DOHH2 (cell line): ENCODE data around the gene EVA1C.

Experiments
- H3F3A ChIP-seq: fragments of 200-600 bp; sonication (generic), shearing (Covaris generic); 2 replicates; pipeline ENCODE4 v1.6.0; 2016; ENCODE audit warnings: antibody characterized with exemption, mild to moderate bottlenecking; ENCODE audit not compliant: control insufficient read depth, insufficient read depth
- H3K27ac ChIP-seq: fragments of 200-600 bp; sonication (generic); 2 replicates; pipeline ENCODE4 v1.5.1; 2014; ENCODE audit warnings: low read depth, mild to moderate bottlenecking, low read length, moderate library complexity
- H3K27me3 ChIP-seq: fragments of 200-600 bp; sonication (generic); 2 replicates; pipeline ENCODE4 v1.6.1; 2014; ENCODE audit warnings: mild to moderate bottlenecking, low read length, mixed read lengths; ENCODE audit not compliant: control insufficient read depth
- H3K36me3 ChIP-seq: fragments of 200-600 bp; sonication (generic); 2 replicates; pipeline ENCODE4 v1.6.1; 2014; ENCODE audit warnings: mild to moderate bottlenecking, low read length, moderate library complexity, mixed read lengths; ENCODE audit not compliant: control insufficient read depth
- H3K4me1 ChIP-seq: fragments of 200-600 bp; sonication (generic); 2 replicates; pipeline ENCODE4 v1.6.1; 2014; ENCODE audit warnings: mild to moderate bottlenecking, low read length, mixed read lengths; ENCODE audit not compliant: control insufficient read depth
- H3K4me2 ChIP-seq: fragments of 200-600 bp; sonication (generic); 2 replicates; pipeline ENCODE4 v1.6.0; 2014; ENCODE audit warnings: mild to moderate bottlenecking, low read length, moderate library complexity
- H3K4me3 ChIP-seq: fragments of 200-600 bp; sonication (generic); 2 replicates; pipeline ENCODE4 v1.5.1; 2014; ENCODE audit warnings: mild to moderate bottlenecking, low read length, mixed read lengths
- H3K79me2 ChIP-seq: fragments of 200-600 bp; sonication (generic); 2 replicates; pipeline ENCODE4 v1.6.1; 2014; ENCODE audit warnings: mild to moderate bottlenecking, low read length, mixed read lengths; ENCODE audit not compliant: control insufficient read depth
- H3K9me2 ChIP-seq: fragments of 200-600 bp; sonication (generic); replicated peaks from 2 replicates; pipeline ENCODE4 v1.6.1; 2014; ENCODE audit warnings: mild to moderate bottlenecking, low read length, mixed read lengths; ENCODE audit not compliant: control insufficient read depth
- H3K9me3 ChIP-seq: fragments of 200-600 bp; sonication (generic); 2 replicates; pipeline ENCODE4 v1.6.1; 2014; ENCODE audit warnings: antibody characterized with exemption, low read length, mixed read lengths; ENCODE audit not compliant: control insufficient read depth, insufficient read depth
- H4K20me1 ChIP-seq: fragments of 200-600 bp; sonication (generic); 2 replicates; pipeline ENCODE4 v1.6.0; 2014; ENCODE audit warnings: low read depth, mild to moderate bottlenecking, antibody characterized with exemption, low read length, moderate library complexity; ENCODE audit not compliant: control insufficient read depth, insufficient read depth
- CTCF ChIP-seq: fragments of 200-600 bp; sonication (generic); IDR thresholded peaks from one replicate; pipeline ENCODE4 v1.5.1; 2014; ENCODE audit warnings: antibody characterized with exemption, mild to moderate bottlenecking, low read depth, low read length; ENCODE audit not compliant: poor library complexity, severe bottlenecking
- EZH2phosphoT487 ChIP-seq: fragments of 200-600 bp; sonication (generic); IDR thresholded peaks from 2 replicates; pipeline ENCODE4 v1.6.1; 2017; ENCODE audit warnings: borderline replicate concordance, mild to moderate bottlenecking, antibody characterized with exemption, low read length, moderate library complexity, mixed read lengths

The EVA1C gene

GRCh38 chr21:32474179-32475059 lies 61.9 kb downstream of the EVA1C start:
- H3K9me3 ChIP-seq: no peaks in the 10 kb centered on the region
- H3K36me3 ChIP-seq: no peaks in the 10 kb centered on the region
- H3K79me2 ChIP-seq: no peaks in the 10 kb centered on the region
- H3K27ac ChIP-seq: no peak overlapping the region
- H3K9me2 ChIP-seq: no peaks in the 10 kb centered on the region
- H3K4me3 ChIP-seq: no peak overlapping the region
- H4K20me1 ChIP-seq: no peaks in the 10 kb centered on the region
- no peak overlapping the region for H3K4me2 ChIP-seq
- no peak for TF ChIP-seq CTCF
- TF ChIP-seq EZH2phosphoT487: no peak
- no peaks in the 10 kb centered on the region for H3K27me3 ChIP-seq
- no peaks in the 10 kb centered on the region for H3K4me1 ChIP-seq
- H3F3A ChIP-seq: no peaks in the 10 kb centered on the region

- TF ChIP-seq EZH2phosphoT487 (no peak), CTCF (no peak)
- no peaks in the 10 kb centered on the region for H3K27me3 ChIP-seq
- H3K4me1 ChIP-seq: no peaks in the 10 kb centered on the region
- H4K20me1 ChIP-seq: no peaks in the 10 kb centered on the region
- no peak overlapping the region for H3K4me2 ChIP-seq
- H3K9me3 ChIP-seq: no peaks in the 10 kb centered on the region
- H3F3A ChIP-seq: no peaks in the 10 kb centered on the region
- no peaks in the 10 kb centered on the region for H3K79me2 ChIP-seq
- no peaks in the 10 kb centered on the region for H3K36me3 ChIP-seq
- H3K4me3 ChIP-seq: no peak overlapping the region
- H3K27ac ChIP-seq: no peak overlapping the region
- no peaks in the 10 kb centered on the region for H3K9me2 ChIP-seq
These were observed 62.8 kb downstream of the EVA1C start for GRCh38 chr21:32475162-32475812.

- Histone ChIP-seq H3K27ac (no peak overlapping the region), H3K4me3 (no peak overlapping the region), H3K4me1 (no peaks in the 10 kb centered on the region)
These were observed 64.3 kb downstream of the EVA1C start for GRCh38 chr21:32476661-32477423.

More at GRCh38 chr21:32476661-32477423, 64.3 kb downstream of the EVA1C start:
- H3K79me2 ChIP-seq: no peaks in the 10 kb centered on the region
- H3F3A ChIP-seq: no peaks in the 10 kb centered on the region
- no peak for TF ChIP-seq EZH2phosphoT487
- no peak for TF ChIP-seq CTCF
- H3K36me3 ChIP-seq: no peaks in the 10 kb centered on the region
- H4K20me1 ChIP-seq: no peaks in the 10 kb centered on the region
- H3K9me3 ChIP-seq: no peaks in the 10 kb centered on the region
- no peaks in the 10 kb centered on the region for H3K27me3 ChIP-seq
- H3K4me2 ChIP-seq: no peak overlapping the region
- H3K9me2 ChIP-seq: no peaks in the 10 kb centered on the region
